Measurements from ENCODE around the gene MED23.

The MED23 gene

GRCh38 chr6:131627724-131628682 lies at the start of gene MED23:
Gene MED23 (minus strand): TSS chr6:131628242. CDS start chr6:131628049, 193 bp downstream.
- peaks cover 0 to 21% (median 18%) of the 10 kb centered on the region in 5 donors for H3K4me1 ChIP-seq (ENCODE audit: control insufficient read depth in 5 of 5, insufficient read depth in 5 of 5, low read length in 5 of 5)
- no peaks in the 10 kb centered on the region for H3K9me3 ChIP-seq (ENCODE audit: control insufficient read depth in 5 of 5, low read length in 5 of 5)
- peak within 1 kb of the TSS; percentile 83 to 99 (median 95) for H3K4me3 ChIP-seq (ENCODE audit: low read depth in 1 of 5, low read length in 5 of 5)
- H3K27me3 ChIP-seq (ENCODE audit: control insufficient read depth in 5 of 5, insufficient read depth in 4 of 5, low read length in 5 of 5): no peaks in the 10 kb centered on the region
- peak within 1 kb of the TSS; percentile 73 to 98 (median 92) for H3K9ac ChIP-seq (ENCODE audit: low read length in 5 of 5)
- H3K36me3 ChIP-seq (ENCODE audit: control insufficient read depth in 5 of 5, insufficient read depth in 5 of 5, low read length in 5 of 5): peaks cover 14 to 25% (median 19%) of the 10 kb centered on the region in 5 donors
- peak within 1 kb of the TSS; percentile 59 for H3K27ac ChIP-seq (ENCODE audit: low read depth, low read length)

GRCh38 chr6:131673184-131673583 lies 45.1 kb upstream of the MED23 start:
- Histone ChIP-seq H3K36me3 (ENCODE audit: control insufficient read depth in 5 of 5, insufficient read depth in 5 of 5, low read length in 5 of 5) (no peaks in the 10 kb centered on the region), H3K27ac (ENCODE audit: low read depth, low read length) (no peak overlapping the region), H3K9ac (ENCODE audit: low read length in 5 of 5) (no peak overlapping the region), H3K4me1 (ENCODE audit: control insufficient read depth in 5 of 5, insufficient read depth in 5 of 5, low read length in 5 of 5) (no peaks in the 10 kb centered on the region), H3K4me3 (ENCODE audit: low read depth in 1 of 5, low read length in 5 of 5) (no peak overlapping the region), H3K9me3 (ENCODE audit: control insufficient read depth in 5 of 5, low read length in 5 of 5) (no peaks in the 10 kb centered on the region), H3K27me3 (ENCODE audit: control insufficient read depth in 5 of 5, insufficient read depth in 4 of 5, low read length in 5 of 5) (no peaks in the 10 kb centered on the region)

GRCh38 chr6:131669891-131670290 lies 41.8 kb upstream of the MED23 start:
- Histone ChIP-seq H3K4me1 (ENCODE audit: control insufficient read depth in 5 of 5, insufficient read depth in 5 of 5, low read length in 5 of 5) (no peaks in the 10 kb centered on the region), H3K36me3 (ENCODE audit: control insufficient read depth in 5 of 5, insufficient read depth in 5 of 5, low read length in 5 of 5) (no peaks in the 10 kb centered on the region), H3K27me3 (ENCODE audit: control insufficient read depth in 5 of 5, insufficient read depth in 4 of 5, low read length in 5 of 5) (no peaks in the 10 kb centered on the region), H3K9me3 (ENCODE audit: control insufficient read depth in 5 of 5, low read length in 5 of 5) (no peaks in the 10 kb centered on the region), H3K4me3 (ENCODE audit: low read depth in 1 of 5, low read length in 5 of 5) (no peak overlapping the region), H3K9ac (ENCODE audit: low read length in 5 of 5) (no peak overlapping the region), H3K27ac (ENCODE audit: low read depth, low read length) (no peak overlapping the region)

GRCh38 chr6:131663578-131664165 lies 35.6 kb upstream of the MED23 start:
- no peaks in the 10 kb centered on the region for H3K9me3 ChIP-seq (ENCODE audit: control insufficient read depth in 5 of 5, low read length in 5 of 5)
- H3K36me3 ChIP-seq (ENCODE audit: control insufficient read depth in 5 of 5, insufficient read depth in 5 of 5, low read length in 5 of 5): no peaks in the 10 kb centered on the region
- H3K27ac ChIP-seq (ENCODE audit: low read depth, low read length): no peak overlapping the region
- no peak overlapping the region for H3K9ac ChIP-seq (ENCODE audit: low read length in 5 of 5)
- no peaks in the 10 kb centered on the region for H3K4me1 ChIP-seq (ENCODE audit: control insufficient read depth in 5 of 5, insufficient read depth in 5 of 5, low read length in 5 of 5)
- no peak overlapping the region for H3K4me3 ChIP-seq (ENCODE audit: low read depth in 1 of 5, low read length in 5 of 5)
- H3K27me3 ChIP-seq (ENCODE audit: control insufficient read depth in 5 of 5, insufficient read depth in 4 of 5, low read length in 5 of 5): no peaks in the 10 kb centered on the region

GRCh38 chr6:131660195-131660594 lies 32.2 kb upstream of the MED23 start:
- Histone ChIP-seq H3K4me1 (ENCODE audit: control insufficient read depth in 5 of 5, insufficient read depth in 5 of 5, low read length in 5 of 5) (no peaks in the 10 kb centered on the region), H3K27me3 (ENCODE audit: control insufficient read depth in 5 of 5, insufficient read depth in 4 of 5, low read length in 5 of 5) (no peaks in the 10 kb centered on the region), H3K9ac (ENCODE audit: low read length in 5 of 5) (no peak overlapping the region), H3K36me3 (ENCODE audit: control insufficient read depth in 5 of 5, insufficient read depth in 5 of 5, low read length in 5 of 5) (peaks cover 0 to 2% (median 0%) of the 10 kb centered on the region in 5 donors), H3K4me3 (ENCODE audit: low read depth in 1 of 5, low read length in 5 of 5) (no peak overlapping the region), H3K27ac (ENCODE audit: low read depth, low read length) (no peak overlapping the region), H3K9me3 (ENCODE audit: control insufficient read depth in 5 of 5, low read length in 5 of 5) (no peaks in the 10 kb centered on the region)

GRCh38 chr6:131658287-131658686 lies 30.2 kb upstream of the MED23 start:
- H3K4me3 ChIP-seq (ENCODE audit: low read depth in 1 of 5, low read length in 5 of 5): no peak overlapping the region
- no peak overlapping the region for H3K27ac ChIP-seq (ENCODE audit: low read depth, low read length)
- no peak overlapping the region for H3K9ac ChIP-seq (ENCODE audit: low read length in 5 of 5)
- no peaks in the 10 kb centered on the region for H3K9me3 ChIP-seq (ENCODE audit: control insufficient read depth in 5 of 5, low read length in 5 of 5)
- peaks cover 0 to 2% (median 0%) of the 10 kb centered on the region in 5 donors for H3K36me3 ChIP-seq (ENCODE audit: control insufficient read depth in 5 of 5, insufficient read depth in 5 of 5, low read length in 5 of 5)
- H3K27me3 ChIP-seq (ENCODE audit: control insufficient read depth in 5 of 5, insufficient read depth in 4 of 5, low read length in 5 of 5): no peaks in the 10 kb centered on the region
- H3K4me1 ChIP-seq (ENCODE audit: control insufficient read depth in 5 of 5, insufficient read depth in 5 of 5, low read length in 5 of 5): no peaks in the 10 kb centered on the region

- no peak overlapping the region for H3K4me3 ChIP-seq (ENCODE audit: low read depth in 1 of 5, low read length in 5 of 5)
- no peaks in the 10 kb centered on the region for H3K4me1 ChIP-seq (ENCODE audit: control insufficient read depth in 5 of 5, insufficient read depth in 5 of 5, low read length in 5 of 5)
- peaks cover 0 to 2% (median 0%) of the 10 kb centered on the region in 5 donors for H3K36me3 ChIP-seq (ENCODE audit: control insufficient read depth in 5 of 5, insufficient read depth in 5 of 5, low read length in 5 of 5)
- no peaks in the 10 kb centered on the region for H3K9me3 ChIP-seq (ENCODE audit: control insufficient read depth in 5 of 5, low read length in 5 of 5)
- H3K27me3 ChIP-seq (ENCODE audit: control insufficient read depth in 5 of 5, insufficient read depth in 4 of 5, low read length in 5 of 5): no peaks in the 10 kb centered on the region
- no peak overlapping the region for H3K27ac ChIP-seq (ENCODE audit: low read depth, low read length)
- H3K9ac ChIP-seq (ENCODE audit: low read length in 5 of 5): no peak overlapping the region
These were observed 29.6 kb upstream of the MED23 start for GRCh38 chr6:131657630-131658111.

GRCh38 chr6:131657222-131657621 lies 29.2 kb upstream of the MED23 start:
- Histone ChIP-seq H3K9me3 (ENCODE audit: control insufficient read depth in 5 of 5, low read length in 5 of 5) (no peaks in the 10 kb centered on the region), H3K27me3 (ENCODE audit: control insufficient read depth in 5 of 5, insufficient read depth in 4 of 5, low read length in 5 of 5) (no peaks in the 10 kb centered on the region), H3K4me3 (ENCODE audit: low read depth in 1 of 5, low read length in 5 of 5) (no peak overlapping the region), H3K36me3 (ENCODE audit: control insufficient read depth in 5 of 5, insufficient read depth in 5 of 5, low read length in 5 of 5) (peaks cover 0 to 2% (median 0%) of the 10 kb centered on the region in 5 donors), H3K4me1 (ENCODE audit: control insufficient read depth in 5 of 5, insufficient read depth in 5 of 5, low read length in 5 of 5) (no peaks in the 10 kb centered on the region), H3K27ac (ENCODE audit: low read depth, low read length) (no peak overlapping the region), H3K9ac (ENCODE audit: low read length in 5 of 5) (no peak overlapping the region)

GRCh38 chr6:131656667-131657066 lies 28.6 kb upstream of the MED23 start:
- H3K4me1 ChIP-seq (ENCODE audit: control insufficient read depth in 5 of 5, insufficient read depth in 5 of 5, low read length in 5 of 5): no peaks in the 10 kb centered on the region
- no peaks in the 10 kb centered on the region for H3K27me3 ChIP-seq (ENCODE audit: control insufficient read depth in 5 of 5, insufficient read depth in 4 of 5, low read length in 5 of 5)
- H3K36me3 ChIP-seq (ENCODE audit: control insufficient read depth in 5 of 5, insufficient read depth in 5 of 5, low read length in 5 of 5): peaks cover 0 to 2% (median 0%) of the 10 kb centered on the region in 5 donors
- H3K27ac ChIP-seq (ENCODE audit: low read depth, low read length): no peak overlapping the region
- no peak overlapping the region for H3K4me3 ChIP-seq (ENCODE audit: low read depth in 1 of 5, low read length in 5 of 5)
- no peaks in the 10 kb centered on the region for H3K9me3 ChIP-seq (ENCODE audit: control insufficient read depth in 5 of 5, low read length in 5 of 5)
- H3K9ac ChIP-seq (ENCODE audit: low read length in 5 of 5): no peak overlapping the region

- H3K9ac ChIP-seq (ENCODE audit: low read length in 5 of 5): no peak overlapping the region
- H3K27me3 ChIP-seq (ENCODE audit: control insufficient read depth in 5 of 5, insufficient read depth in 4 of 5, low read length in 5 of 5): no peaks in the 10 kb centered on the region
- no peak overlapping the region for H3K4me3 ChIP-seq (ENCODE audit: low read depth in 1 of 5, low read length in 5 of 5)
- H3K4me1 ChIP-seq (ENCODE audit: control insufficient read depth in 5 of 5, insufficient read depth in 5 of 5, low read length in 5 of 5): no peaks in the 10 kb centered on the region
- H3K27ac ChIP-seq (ENCODE audit: low read depth, low read length): no peak overlapping the region
- H3K9me3 ChIP-seq (ENCODE audit: control insufficient read depth in 5 of 5, low read length in 5 of 5): no peaks in the 10 kb centered on the region
- H3K36me3 ChIP-seq (ENCODE audit: control insufficient read depth in 5 of 5, insufficient read depth in 5 of 5, low read length in 5 of 5): peaks cover 0 to 2% (median 0%) of the 10 kb centered on the region in 5 donors
These were observed 27.9 kb upstream of the MED23 start for GRCh38 chr6:131655951-131656350.

Data from subcutaneous abdominal adipose tissue (tissue), 5 donors.